Measurements from ENCODE around the gene DLG2.

The DLG2 gene

GRCh38 chr11:83778596-83778995, 1848.5 kb downstream of the DLG2 start:
- H3K36me3 ChIP-seq = no peaks in the 10 kb centered on the region
- TF ChIP-seq, protein P1, sequence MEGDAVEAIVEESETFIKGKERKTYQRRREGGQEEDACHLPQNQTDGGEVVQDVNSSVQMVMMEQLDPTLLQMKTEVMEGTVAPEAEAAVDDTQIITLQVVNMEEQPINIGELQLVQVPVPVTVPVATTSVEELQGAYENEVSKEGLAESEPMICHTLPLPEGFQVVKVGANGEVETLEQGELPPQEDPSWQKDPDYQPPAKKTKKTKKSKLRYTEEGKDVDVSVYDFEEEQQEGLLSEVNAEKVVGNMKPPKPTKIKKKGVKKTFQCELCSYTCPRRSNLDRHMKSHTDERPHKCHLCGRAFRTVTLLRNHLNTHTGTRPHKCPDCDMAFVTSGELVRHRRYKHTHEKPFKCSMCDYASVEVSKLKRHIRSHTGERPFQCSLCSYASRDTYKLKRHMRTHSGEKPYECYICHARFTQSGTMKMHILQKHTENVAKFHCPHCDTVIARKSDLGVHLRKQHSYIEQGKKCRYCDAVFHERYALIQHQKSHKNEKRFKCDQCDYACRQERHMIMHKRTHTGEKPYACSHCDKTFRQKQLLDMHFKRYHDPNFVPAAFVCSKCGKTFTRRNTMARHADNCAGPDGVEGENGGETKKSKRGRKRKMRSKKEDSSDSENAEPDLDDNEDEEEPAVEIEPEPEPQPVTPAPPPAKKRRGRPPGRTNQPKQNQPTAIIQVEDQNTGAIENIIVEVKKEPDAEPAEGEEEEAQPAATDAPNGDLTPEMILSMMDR (IDR thresholded peaks at IDR 0.05; ENCODE audit: low read depth, low read length) = no peak
- H3K27ac ChIP-seq = no peak overlapping the region
- H3K27me3 ChIP-seq (ENCODE audit: insufficient read depth, low read depth, severe bottlenecking) = no peaks in the 10 kb centered on the region
- DNase-seq = no peak
- H3K4me3 ChIP-seq (ENCODE audit: low read depth, low read length) = no peak overlapping the region
- H3K9me3 ChIP-seq (ENCODE audit: severe bottlenecking) = no peaks in the 10 kb centered on the region

- Histone ChIP-seq H3K36me3 (no peaks in the 10 kb centered on the region), H3K27me3 (ENCODE audit: insufficient read depth, low read depth, severe bottlenecking) (no peaks in the 10 kb centered on the region), H3K9me3 (ENCODE audit: severe bottlenecking) (no peaks in the 10 kb centered on the region), H3K27ac (no peak overlapping the region), H3K4me3 (ENCODE audit: low read depth, low read length) (no peak overlapping the region)
- no peak for DNase-seq
- TF ChIP-seq, protein P1 (IDR thresholded peaks at IDR 0.05; ENCODE audit: low read depth, low read length) = no peak
Observed at GRCh38 chr11:83773950-83774880, 1852.9 kb downstream of the DLG2 start.

DNA sequence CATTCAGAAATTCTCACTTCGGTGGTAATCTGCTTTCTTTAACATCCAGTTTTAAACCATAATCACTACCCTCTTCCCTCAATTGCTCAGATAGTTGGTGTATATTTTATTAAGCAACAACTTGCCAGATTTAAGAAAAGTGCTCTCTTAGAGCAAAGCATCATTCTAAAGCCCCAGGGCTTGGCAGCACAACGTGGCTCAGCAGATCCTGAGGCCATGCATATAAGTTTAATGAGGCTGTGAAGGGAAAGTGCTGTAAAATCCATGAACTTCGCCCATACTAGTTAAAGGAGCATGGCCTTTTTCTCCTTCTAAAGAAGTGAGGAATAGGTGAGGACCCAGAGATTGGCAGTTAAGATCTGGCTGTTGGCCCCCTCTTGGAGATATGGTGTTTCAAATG, 1858.7 kb downstream of the DLG2 start:
- DNase-seq = no peak
- Histone ChIP-seq H3K27me3 (ENCODE audit: insufficient read depth, low read depth, severe bottlenecking) (no peaks in the 10 kb centered on the region), H3K9me3 (ENCODE audit: severe bottlenecking) (no peaks in the 10 kb centered on the region), H3K4me3 (ENCODE audit: low read depth, low read length) (no peak overlapping the region), H3K27ac (no peak overlapping the region), H3K36me3 (no peaks in the 10 kb centered on the region)
- TF ChIP-seq, protein P1 (IDR thresholded peaks at IDR 0.05; ENCODE audit: low read depth, low read length) = no peak

DNA sequence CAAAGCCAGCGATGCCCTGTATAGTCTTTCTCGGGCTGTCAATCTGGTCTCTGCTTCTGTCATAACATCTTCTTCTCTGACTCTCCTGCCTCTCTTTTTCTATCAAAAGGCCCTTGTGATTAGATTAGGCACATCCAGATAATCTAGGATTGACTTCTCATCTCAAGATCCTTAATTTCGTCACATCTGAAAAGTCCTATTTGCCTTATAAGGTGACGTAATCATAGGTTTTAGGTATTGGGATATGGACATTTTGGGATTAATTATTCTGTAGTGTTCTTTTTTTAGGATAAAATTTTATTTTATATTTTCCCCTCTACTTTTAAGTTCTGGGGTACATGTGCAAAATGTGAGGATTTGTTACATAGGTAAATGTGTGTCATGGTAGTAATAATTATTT, 1860.2 kb downstream of the DLG2 start:
- no peaks in the 10 kb centered on the region for H3K9me3 ChIP-seq (ENCODE audit: severe bottlenecking)
- TF ChIP-seq, protein P1 (IDR thresholded peaks at IDR 0.05; ENCODE audit: low read depth, low read length) = no peak
- no peaks in the 10 kb centered on the region for H3K36me3 ChIP-seq
- H3K27ac ChIP-seq = no peak overlapping the region
- no peak for DNase-seq
- H3K4me3 ChIP-seq (ENCODE audit: low read depth, low read length) = no peak overlapping the region
- no peaks in the 10 kb centered on the region for H3K27me3 ChIP-seq (ENCODE audit: insufficient read depth, low read depth, severe bottlenecking)

DNA sequence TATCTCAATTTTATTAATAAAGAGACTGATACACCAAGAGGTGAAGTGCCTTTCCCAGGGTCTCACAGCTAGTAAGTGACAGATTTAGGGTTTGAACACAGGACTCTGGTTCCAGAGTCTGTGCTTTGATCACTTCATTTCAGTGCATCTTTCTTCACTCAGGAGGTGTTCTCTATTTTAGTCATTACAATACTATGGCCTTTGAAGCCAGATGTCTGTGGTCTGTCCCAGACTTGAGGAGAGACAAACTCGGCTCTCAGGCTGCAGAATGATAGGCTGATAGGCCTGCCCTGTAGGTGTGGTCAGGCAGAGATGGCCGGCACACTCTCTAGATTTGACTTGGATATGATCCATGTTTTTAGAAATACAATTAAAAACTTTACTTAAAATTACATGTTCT, 1862.5 kb downstream of the DLG2 start:
- no peak for DNase-seq
- TF ChIP-seq, protein P1 (IDR thresholded peaks at IDR 0.05; ENCODE audit: low read depth, low read length) = no peak
- Histone ChIP-seq H3K4me3 (ENCODE audit: low read depth, low read length) (no peak overlapping the region), H3K36me3 (no peaks in the 10 kb centered on the region), H3K27me3 (ENCODE audit: insufficient read depth, low read depth, severe bottlenecking) (no peaks in the 10 kb centered on the region), H3K9me3 (ENCODE audit: severe bottlenecking) (no peaks in the 10 kb centered on the region), H3K27ac (no peak overlapping the region)

All from WERI-Rb-1 (cell line).